Spleen (tissue), 7 donors: ENCODE results near the gene THBS2.

ENCODE experiments used
- CTCF ChIP-seq, 11 experiments: fragments of 200-600 bp in 7 of 11; fragments of 450-650 bp in 4 of 11; sonication (generic) in 4 of 11; IDR thresholded peaks in 8 of 11; conservative IDR thresholded peaks in 3 of 11; 1 replicate in 7 of 11; 2 replicates in 4 of 11; pipeline versions ENCODE4 v1.4.0 to v1.8.0; 2016 to 2021; ENCODE audit warnings: antibody characterized with exemption in 11 of 11, inconsistent platforms in 4 of 11, mild to moderate bottlenecking in 1 of 11
- POLR2A ChIP-seq, 3 donors: fragments of 450-650 bp; IDR thresholded peaks; one replicate each; pipeline ENCODE4 v1.5.1; 2017; ENCODE audit warnings: antibody characterized with exemption in 3 of 3, mild to moderate bottlenecking in 1 of 3
- POLR2AphosphoS5 ChIP-seq, 3 donors: sonication (generic); formaldehyde crosslinking; IDR thresholded peaks; one replicate each; pipeline ENCODE4 v1.5.1; 2017; ENCODE audit warnings: antibody characterized with exemption in 3 of 3
- donor health status: DM: no; HTN: no; CAD: no; lungs with moderate emphysema.
- donor health status: DM: no; HTN: no; CAD: no.
- donor health status: DM: no; HTN: no; CAD: no.

DNA sequence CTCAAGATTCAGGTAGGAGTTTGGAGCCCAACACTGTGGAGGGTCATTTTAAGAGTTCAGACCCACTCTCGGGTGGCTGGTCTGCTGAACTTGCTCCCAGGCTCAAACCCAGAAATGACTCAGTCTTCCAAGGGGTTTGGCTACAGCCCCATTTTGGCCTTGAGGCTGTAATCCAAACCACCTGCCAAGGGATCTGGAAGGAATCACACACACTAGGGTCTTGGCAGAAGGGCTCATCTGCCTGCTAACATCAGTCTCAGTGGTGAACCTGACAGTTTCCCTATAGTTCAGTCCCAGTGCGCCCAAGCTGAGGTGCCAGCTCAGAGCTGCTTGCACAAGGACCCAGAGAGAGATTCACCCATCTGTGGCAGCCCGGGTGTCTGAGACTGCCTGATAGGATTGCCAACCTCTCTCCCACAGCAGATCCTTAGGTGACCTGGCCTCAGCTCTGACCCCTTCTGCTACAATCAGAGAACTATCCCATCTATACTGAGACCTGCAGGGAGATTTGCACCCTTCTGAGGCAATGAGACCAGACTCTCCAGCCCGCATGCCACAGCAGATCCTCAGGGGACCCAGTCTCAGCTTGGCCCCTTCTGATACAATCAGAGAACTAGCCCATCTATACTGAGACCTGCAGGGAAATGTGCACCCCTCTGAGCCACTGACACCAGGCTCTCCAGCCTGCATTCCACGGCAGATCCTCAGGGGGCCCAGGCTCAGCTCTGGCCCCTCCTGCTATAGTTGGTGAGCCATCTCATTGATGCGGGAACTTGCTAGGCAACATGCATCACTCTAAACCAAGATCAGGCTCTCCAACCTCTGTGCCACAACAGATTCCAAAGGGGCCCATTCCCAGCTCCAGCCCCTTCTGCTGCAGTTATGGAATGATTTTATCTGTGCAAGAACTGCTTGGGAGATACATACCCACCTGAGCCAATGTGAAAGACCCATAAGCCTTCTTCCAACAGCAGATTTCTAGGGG lies 48.2 kb downstream of the THBS2 start:
- no peak for TF ChIP-seq POLR2A (IDR thresholded peaks at IDR 0.05)
- no peak for TF ChIP-seq CTCF (IDR thresholded peaks at IDR 0.05 in 8 of 11, conservative IDR thresholded peaks at IDR 0.05 in 3 of 11)
- no peak for TF ChIP-seq POLR2AphosphoS5 (IDR thresholded peaks at IDR 0.05)
